K562 treated with DMSO at 1 percent for 24 hours (cell line): ENCODE measurements around the gene RXYLT1. TPM values are rescaled to one million over a fixed set of nuclear protein-coding genes. Genes with fewer than 3 reads are reported as not detected.

Experiments
- total RNA-seq: library from RNA; unstranded; fragments of 300-600 nt; gene quantifications from 2 replicates; pipeline ENCODE4 v1.2.3, GENCODE V29; 2022; ENCODE audit warnings: low read depth; ENCODE audit not compliant: insufficient read depth

The RXYLT1 gene
- 14.5 and 15.6 TPM in 2 replicates for total RNA-seq

GRCh38 chr12:63779498-63780481 lies at the start of gene RXYLT1:
Gene RXYLT1, plus strand, starts transcription at chr12:63779909. Its CDS starts 52 bp downstream, at chr12:63779961.

GRCh38 chr12:63844391-63845341 lies 65.0 kb downstream of the RXYLT1 start, which contains the start of gene SRGAP1:
Gene SRGAP1, plus strand, starts transcription at chr12:63844700. Its CDS starts 117 bp downstream, at chr12:63844817.

Other genes with a start within 250 kb of the RXYLT1 start
- 0.50 TPM in 1 of 2 replicates, not detected in the other for gene DPY19L2, start 111.4 kb upstream of the RXYLT1 start, total RNA-seq
- gene SRGAP1, start 64.8 kb downstream of the RXYLT1 start, total RNA-seq, result 0.02 TPM in 1 of 2 replicates, not detected in the other